GM19240 (cell line): ENCODE measurements around the gene CATSPER2.
"Not testable (repeated sequence)": the region's sequence is repeated elsewhere in the genome, so short reads cannot be mapped to it uniquely, and the experiment has no call there.

Experiments used
- DNase-seq: peaks from one replicate; pipeline ENCODE4 v3.0.0; 2011; ENCODE audit warnings: low spot score; ENCODE audit not compliant: insufficient read length

Gene CATSPER2

DNA sequence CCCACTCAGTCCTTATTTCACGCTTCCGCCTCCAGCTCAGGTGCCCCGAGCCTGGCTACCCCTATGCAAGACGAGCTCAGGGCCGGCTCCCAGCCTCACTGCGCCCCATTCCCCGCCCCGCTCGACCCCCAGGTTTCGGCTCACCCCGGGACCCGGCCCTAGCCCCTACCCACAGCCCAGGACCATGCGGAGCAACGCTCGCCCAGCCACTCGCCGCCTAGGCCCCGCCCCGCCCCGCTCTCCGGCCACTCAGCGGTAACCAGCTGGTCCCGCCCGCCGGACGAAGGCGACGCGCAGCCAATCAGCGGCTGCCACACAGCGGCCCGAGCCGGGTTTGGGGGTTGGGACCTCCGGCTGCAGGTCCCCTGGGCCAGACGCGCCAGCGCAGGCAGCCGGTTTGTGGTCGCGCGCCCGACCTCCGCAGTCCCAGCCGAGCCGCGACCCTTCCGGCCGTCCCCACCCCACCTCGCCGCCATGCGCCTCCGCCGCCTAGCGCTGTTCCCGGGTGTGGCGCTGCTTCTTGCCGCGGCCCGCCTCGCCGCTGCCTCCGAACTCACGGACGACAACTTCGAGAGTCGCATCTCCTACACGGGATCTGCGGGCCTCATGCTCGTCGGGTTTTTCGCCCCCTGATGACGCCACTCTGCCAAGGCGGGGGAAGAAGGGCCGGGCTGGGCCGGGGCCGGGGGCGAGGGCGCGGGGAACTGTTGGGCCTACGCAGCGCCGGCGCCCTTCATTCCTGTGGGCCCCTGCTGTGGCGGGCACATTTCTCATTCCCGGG is at the start of gene CATSPER2:
CATSPER2 (minus strand) TSS at position 196 of the 781 bp plus-strand sequence. CDS start 783 bp downstream, outside the sequence.
- DNase-seq, result no peak

DNA sequence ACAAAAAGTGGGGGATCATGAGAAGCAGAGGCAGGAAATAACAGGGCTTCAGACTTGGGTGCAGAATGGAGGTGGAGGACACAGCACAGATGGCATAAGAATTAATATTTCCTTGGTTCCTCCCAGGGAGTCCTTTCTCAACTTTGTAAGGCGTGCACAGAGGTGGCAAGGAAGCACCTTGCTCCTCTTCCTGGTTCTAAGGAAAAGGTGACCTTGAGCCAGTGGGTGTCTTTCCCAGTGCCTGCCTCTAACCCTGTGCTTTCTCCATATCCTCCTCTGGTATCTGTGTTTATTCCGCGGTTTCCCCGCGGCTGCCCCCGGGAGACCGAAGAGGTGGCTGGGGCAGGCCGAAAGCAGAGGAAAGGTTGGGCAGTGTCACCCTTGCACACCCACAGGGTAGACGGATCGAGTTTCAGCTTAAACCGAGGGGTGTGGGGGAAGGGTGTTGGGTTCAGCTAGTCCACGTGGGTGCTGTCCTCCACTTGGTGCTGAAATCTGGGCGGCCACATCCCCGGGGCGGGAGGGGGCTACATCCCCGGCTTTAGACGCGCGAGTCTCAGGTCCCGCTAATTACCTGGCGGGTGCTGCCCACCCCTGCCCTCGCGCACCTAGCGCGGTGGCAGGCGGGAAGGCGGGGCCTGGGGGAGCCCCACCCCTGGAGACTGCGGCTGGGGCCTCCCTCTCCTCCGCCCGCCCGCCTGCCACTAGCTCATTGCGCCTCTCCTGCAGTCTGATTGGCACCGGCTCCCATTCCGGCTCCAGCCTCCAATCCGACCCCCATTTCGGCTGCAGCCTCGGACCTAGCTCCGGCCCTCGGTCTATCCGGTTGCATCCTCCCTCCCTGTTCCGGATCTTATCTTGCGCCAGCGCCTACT is 44.7 kb upstream of the CATSPER2 start, which contains the start of gene CKMT1A:
CKMT1A (plus strand) TSS at position 712 of the 875 bp plus-strand sequence. CDS start 192 bp downstream, outside the sequence.
- not testable (repeated sequence) for DNase-seq

DNA sequence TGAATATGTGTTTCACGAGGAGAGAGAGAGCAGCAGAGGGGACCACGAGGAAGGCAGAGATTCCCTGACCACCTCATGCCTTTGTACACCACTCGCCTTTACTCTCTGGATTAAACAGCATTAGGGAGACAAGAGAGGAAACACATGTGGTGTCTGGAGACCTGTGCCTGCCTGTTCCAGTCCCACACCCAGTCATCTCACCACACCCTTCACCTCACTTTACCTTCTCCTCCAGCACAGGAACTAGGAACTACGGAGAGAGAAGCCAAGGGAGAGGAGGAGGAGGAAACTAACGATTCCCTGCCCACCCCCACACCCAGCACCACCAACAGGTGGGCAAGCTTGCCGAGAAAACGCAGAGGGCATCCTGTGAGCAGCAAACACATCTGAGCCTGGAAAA is 44.0 kb upstream of the CATSPER2 start:
- not testable (repeated sequence) for DNase-seq

DNA sequence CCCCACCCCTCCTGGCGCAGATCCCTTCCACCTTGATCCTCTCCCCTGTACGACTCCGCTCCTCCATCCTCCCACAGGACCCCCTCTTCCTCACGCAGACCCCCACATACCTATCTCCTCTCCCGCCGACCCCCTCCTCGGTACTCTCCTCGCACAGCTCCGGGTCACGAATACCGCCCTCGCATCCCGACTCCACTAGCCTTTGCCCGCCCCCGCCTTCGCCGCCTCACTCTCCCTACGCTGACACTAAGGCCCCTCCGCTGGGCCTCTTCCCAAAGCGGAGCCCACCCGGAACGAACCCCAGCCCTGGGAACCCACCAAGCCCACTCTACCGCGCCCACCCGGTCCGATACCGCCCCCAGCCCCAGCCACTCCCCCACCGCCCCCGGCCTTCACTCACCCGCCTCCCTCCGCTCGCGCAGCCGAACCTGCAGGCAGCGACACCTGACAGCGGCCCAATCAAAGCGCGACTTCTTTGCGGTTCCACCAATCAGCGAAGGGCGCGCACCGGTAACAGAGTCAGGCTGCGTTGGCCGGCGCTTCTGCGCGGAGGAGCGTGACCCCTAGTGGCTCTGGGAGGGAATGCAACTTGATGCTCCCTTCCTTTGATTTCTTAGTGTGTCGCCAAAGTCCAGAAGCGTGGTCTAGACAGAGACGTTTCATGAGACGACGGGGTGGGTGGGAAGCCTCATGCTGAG is 41.1 kb upstream of the CATSPER2 start:
- DNase-seq, result not testable (repeated sequence)

DNA sequence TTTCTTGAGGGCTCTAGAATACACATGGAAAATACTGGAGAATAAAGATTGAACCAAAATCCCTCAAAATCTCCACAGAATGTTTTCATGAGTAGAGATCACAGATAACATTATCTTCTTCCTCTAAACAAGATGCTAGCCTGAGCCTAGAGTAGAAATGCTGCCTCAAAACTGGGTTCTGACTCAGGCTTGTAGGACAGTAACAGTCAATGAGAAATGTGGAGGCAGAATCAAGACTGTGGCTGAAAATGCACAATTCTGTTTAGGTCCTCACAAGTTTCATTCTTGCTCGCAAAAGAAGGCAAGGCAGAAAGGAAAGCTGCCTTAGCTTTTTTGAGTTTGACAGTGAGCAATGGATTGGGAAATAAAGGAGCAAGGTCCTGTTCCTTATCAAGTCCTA is 25.5 kb upstream of the CATSPER2 start:
- DNase-seq, result not testable (repeated sequence)

DNA sequence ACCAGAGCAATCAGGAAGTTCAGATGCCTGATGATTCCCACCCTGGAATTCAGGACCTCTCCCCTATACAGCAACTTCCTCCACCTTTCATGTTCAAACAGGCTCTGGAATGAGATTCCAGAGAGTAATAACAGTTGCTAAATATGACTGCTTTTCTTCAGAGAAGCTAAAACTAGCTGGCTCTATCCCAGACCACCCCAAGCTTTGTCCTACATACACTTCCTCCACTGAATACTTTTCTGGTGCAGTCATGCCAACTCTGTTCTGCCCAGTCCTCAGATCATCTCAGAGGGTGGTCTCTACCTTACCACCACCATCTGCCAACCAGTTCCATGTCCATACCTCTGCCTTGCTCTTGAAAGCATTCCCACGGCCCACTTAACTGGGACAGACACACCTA is 17.5 kb upstream of the CATSPER2 start:
- not testable (repeated sequence) for DNase-seq

DNA sequence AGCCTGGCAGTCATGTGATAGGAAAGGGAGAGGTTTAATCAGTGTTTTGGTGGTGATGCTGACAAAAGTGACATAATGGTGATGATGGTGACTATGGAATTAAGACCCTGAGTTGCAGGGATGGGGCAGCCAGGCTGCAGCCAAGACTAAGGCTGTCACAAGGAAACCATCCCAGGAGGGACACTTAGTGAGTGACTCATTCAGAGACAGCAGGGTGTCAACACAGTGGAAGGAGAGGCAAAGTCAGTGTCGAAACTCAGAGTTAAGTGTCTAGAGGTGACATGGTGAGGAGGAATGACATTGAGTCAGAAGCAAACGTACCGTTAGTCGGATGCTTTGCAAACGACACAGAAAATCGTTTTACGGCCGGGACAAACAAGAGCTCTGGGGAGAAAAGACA is 14.7 kb upstream of the CATSPER2 start:
- DNase-seq, result not testable (repeated sequence)

DNA sequence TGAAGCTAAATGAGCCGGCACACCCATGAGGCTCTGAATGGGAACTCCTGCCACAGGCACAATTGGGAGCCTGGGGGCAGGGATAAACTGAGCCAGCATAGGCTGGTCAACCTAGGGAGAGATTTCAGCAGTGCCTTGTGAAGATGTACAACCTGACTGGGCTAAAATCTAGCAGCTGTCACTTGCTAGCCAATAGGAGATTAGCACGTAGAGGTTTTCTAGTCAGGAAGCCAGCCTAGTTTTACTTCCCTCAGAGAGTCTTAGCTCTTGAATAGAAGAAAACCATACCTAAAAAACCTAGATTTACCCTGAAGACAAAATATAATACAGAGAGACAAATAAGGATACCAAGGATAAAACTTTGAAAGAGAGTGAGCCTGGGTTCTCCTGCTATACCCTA is 13.6 kb upstream of the CATSPER2 start:
- DNase-seq, result not testable (repeated sequence)

DNA sequence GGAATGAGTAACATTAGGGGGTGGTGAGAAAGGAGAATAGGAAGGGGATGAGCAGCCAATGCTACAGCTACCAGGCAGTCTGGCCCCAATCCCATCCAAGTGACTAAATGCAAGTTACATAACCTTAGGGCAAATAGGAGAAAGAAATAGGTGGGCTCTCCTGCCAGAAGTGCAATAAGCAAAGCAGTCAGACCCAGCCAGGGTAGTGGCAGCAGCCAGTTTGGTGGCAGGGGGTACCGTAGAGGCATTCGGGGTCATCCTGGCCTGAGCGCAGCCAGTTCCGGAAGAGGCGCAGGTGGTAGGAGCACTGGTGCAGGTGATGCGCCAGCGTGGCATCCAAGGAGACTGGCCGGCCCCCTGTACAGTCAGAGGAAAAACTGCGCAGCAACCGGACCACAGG is 11.1 kb upstream of the CATSPER2 start:
- not testable (repeated sequence) for DNase-seq

DNA sequence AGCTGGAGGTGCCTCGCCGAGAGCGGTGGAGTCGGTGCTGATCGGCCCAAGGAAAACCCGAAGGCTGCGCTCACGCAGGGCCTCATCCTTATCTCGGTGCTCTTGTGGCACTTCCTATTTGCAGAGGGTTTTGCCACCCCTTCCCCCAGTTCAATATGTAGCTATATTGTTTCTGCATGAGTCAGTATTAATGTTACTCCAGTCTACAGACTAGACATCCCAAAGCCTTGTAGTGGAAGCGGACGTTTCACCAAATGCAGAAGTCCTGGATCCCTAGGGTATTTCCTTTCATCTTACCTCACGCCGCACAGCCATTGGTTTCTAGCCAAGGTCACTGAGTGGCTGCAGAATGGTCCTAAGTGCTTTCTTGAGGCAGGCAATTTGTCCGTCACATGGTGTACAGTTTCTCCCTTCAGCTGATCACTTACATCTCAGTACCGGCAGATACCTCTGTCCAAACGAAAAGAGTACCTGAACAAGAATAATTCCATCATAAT is 834 bp upstream of the CATSPER2 start:
- not testable (repeated sequence) for DNase-seq

DNA sequence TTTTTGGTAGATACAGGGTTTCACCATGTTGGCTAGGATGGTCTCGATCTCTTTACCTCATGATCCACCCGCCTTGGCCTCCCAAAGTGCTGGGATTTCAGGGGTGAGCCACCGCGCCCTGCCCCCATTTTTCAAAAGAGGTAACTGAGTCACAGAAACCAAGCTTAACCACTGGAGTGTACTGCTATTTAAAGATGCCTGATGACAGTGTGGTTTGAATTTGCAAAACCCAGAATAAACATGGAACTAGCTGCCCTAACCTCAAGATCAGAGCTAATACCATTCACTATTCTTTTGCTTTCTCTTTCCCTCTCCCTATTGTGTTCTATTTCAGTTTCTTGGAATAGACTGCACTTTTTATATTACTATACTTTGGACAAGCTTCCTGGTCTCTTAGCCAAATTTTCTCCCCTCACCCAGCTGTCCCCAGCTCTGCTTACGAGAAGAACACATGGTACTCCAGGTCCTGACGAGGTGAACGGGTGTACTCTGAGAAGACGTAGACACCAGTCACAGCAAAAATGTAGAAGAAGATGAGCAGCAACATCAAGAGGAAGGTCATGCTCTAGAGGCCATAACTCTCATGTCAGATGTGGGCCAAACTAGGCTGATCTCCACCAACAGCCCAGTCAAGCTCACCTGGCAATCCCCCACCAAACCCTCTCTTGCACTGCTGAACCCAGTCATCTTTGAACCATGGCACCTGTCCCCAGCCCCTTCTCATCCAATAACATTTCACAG is 10.0 kb downstream of the CATSPER2 start:
- not testable (repeated sequence) for DNase-seq

DNA sequence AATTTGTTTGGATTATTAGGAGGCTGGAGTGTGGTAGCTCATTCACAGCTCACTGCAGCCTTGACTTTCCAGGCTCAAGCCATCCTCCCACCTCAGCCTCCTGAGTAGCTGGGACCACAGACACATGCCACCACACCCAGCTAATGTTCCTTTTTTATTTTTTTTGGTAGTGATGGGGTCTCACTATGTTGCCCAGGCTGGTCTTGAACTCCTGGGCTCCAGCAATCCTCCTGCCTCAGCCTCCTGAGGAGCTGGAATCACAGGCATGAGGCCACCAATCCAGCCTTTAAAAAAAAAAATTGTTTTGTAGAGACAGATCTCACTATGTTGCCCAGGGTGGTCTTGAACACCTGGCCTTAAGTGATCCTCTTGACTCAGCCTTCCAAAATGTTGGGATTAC is 21.7 kb downstream of the CATSPER2 start:
- DNase-seq, result not testable (repeated sequence)

DNA sequence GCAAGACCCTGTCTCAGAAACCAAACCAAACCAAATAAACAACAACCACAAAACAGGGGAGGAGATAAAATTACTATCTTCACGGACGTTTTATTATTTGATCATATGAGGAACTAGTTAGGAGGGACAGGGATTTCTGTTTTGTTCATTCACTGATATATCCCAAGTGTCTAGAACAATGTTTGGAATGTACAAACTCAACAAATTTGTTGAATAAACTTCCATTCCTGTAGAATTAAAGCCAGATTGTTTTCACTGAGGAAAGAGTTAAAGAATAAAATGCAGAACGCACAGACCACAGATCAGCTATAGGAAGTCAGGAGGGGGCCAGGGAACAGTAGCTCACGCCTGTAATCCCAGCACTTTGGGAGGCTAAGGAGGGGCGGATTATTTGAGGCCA is 23.5 kb downstream of the CATSPER2 start:
- no peak for DNase-seq

DNA sequence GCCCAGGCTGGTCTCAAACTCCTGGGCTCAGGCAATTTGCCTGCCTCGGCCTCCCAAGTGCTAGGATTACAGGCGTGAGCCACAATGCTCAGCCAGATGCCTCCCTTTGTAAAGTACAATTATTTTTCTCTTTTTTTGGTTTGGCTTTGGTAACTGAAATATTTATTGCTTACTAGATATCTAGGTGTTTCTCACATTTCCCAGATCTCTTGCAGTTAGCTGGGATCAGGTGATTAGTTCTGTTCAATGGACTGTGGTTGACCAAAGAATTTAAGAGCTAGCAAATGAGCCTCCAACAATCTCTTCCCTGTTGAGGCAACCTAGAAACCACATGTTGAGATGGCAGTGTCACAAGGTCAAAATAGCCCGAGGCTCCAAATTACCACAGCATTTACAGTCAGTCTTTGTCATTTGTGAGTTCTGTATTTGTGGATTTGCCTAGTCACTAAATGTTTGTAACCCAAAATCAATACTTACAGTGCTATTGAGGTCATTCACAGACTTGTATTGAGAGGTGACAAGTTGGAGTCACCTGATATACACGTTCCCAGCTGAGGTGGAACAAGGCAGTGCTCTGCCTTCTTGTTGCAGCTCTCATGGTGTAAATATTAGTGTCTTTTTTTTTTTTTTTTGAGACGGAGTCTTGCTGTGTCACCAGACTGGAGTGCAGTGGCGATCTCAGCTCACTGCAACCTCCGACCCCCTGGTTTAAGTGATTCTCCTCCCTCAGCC is 26.4 kb downstream of the CATSPER2 start:
- not testable (repeated sequence) for DNase-seq

DNA sequence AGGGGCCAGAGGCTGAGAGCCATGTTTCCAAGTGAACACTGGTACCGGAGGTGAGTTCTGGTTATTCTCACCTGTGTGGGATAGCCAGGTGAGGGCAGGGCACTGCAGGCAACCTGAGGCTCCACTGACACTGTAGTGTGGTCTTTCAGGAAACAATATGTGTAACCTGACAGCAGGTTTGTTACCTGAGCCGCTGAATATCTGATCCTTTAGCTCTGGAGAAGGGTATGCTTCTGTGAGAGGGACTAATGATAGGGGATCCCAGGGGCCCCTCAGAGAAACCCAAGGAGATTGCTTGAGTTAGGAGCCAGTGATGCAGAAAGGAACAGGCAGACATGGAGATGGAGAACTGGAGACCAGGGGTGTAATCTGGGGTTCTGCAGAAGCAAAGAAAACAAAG is 29.9 kb downstream of the CATSPER2 start, which contains the start of gene STRC:
STRC (minus strand) TSS at position 101 of the 400 bp plus-strand sequence; CDS start at position 23, 78 bp downstream.
- not testable (repeated sequence) for DNase-seq

DNA sequence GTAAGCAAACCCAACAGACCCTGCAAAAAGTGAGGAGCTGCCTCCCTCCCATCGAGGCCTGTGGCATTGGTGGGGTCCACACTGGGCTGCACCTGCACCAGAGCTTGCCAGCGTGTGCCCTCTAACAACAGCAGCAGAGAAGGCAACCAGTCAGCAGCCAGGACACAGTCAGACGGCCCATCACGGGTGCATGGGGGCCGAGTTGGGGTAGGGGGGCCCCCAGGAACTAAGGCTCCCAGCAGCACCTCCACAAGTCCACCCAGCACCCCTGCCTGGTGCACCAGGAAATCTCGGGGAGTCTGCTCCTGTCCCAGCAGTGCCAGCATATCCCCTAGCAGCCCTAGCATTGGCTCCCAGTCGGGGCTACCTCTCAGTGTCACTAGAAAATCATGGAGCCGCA is 30.9 kb downstream of the CATSPER2 start:
- not testable (repeated sequence) for DNase-seq

DNA sequence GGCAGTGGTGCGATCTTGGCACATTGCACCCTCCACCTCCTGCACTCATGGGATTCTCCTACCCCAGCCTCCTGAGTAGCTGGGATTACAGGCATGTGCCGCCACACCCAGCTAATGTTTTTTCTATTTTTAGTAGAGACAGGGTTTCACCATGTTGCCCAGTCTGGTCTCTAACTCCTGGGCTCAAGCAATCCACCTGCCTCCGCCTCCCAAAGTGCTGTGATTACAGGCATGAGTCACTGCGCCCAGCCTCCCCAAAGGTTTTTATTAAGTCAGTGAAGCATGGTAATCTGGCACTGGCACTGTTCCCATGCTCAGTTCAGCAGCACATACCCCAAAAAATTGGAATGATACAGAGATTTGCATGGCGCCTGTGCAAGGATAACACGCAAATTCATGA is 46.4 kb downstream of the CATSPER2 start:
- not testable (repeated sequence) for DNase-seq

DNA sequence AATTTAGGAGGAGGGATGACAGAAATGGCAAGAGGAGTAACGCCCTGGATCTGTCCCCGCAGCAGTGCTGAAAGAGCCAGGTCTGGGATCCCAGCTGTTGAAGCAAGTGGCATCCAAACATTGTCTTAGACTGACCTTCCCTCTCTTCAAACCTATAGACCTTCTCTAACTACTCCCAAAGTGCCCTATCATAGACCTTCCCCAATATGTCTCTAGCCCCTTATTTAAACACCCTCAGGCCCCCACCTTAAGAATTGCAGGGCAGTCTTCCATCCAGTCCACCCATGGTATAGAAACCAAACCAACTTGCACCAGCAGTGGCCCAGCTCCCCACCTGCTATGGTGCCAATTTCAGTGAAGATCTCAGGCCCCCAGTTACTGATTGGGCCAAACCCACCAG is 48.4 kb downstream of the CATSPER2 start:
- not testable (repeated sequence) for DNase-seq

DNA sequence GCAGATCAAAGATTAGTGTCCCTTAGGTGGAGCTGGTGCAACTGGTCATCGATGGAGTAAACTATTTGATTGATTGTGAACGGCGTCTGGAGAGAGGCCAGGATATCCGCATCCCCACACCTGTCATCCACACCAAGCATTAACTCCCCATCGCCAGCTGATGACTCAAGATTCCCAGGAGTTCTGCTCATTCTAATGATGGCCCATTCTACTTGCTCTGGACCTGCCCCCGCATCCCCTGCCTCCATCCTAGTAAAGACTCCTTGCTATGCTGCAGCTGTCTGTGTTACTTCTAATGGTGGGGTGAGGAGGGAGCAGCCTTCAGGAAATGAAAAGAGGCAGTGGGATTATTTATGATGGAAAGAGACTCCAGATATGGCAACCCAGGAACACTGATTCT is 49.5 kb downstream of the CATSPER2 start:
- not testable (repeated sequence) for DNase-seq
